ENCODE results near the gene TAX1BP1.

GRCh38 chr7:27730112-27730511 is 9.8 kb upstream of the TAX1BP1 start:
- TF ChIP-seq CTCF (IDR thresholded peaks at IDR 0.05), result no peak
- TF ChIP-seq POLR2A (IDR thresholded peaks at IDR 0.05), result no peak
